Islet precursor cell (in vitro differentiated cells): ENCODE measurements around the gene APP.
"Not testable (repeated sequence)": the region's sequence is repeated elsewhere in the genome, so short reads cannot be mapped to it uniquely, and the experiment has no call there.

Source experiments
- DNase-seq: peaks from one replicate; pipeline ENCODE4 v3.0.0-alpha.2; 2018

Gene APP

GRCh38 chr21:26019236-26019635 lies 151.3 kb downstream of the APP start:
- no peak for DNase-seq

GRCh38 chr21:26013970-26014369 lies 156.6 kb downstream of the APP start:
- DNase-seq: no peak

GRCh38 chr21:26012482-26012881 lies 158.1 kb downstream of the APP start:
- not testable (repeated sequence) for DNase-seq

GRCh38 chr21:26011292-26011940 lies 159.2 kb downstream of the APP start:
- DNase-seq: no peak

- no peak for DNase-seq
Measured at GRCh38 chr21:26007951-26008498, 162.5 kb downstream of the APP start.

GRCh38 chr21:26005464-26005863 lies 165.1 kb downstream of the APP start:
- no peak for DNase-seq

GRCh38 chr21:26003404-26003803 lies 167.2 kb downstream of the APP start:
- DNase-seq: no peak

- DNase-seq: no peak
Measured at GRCh38 chr21:26001356-26001755, 169.2 kb downstream of the APP start.

- no peak for DNase-seq
Measured at GRCh38 chr21:25999921-26000582, 170.5 kb downstream of the APP start.

GRCh38 chr21:25997788-25998611 lies 172.6 kb downstream of the APP start:
- DNase-seq: peak; percentile 79

GRCh38 chr21:25995278-25995677 lies 175.3 kb downstream of the APP start:
- DNase-seq: no peak

- DNase-seq: no peak
Measured at GRCh38 chr21:25994758-25995163, 175.8 kb downstream of the APP start.

- no peak for DNase-seq
Measured at GRCh38 chr21:25988738-25989137, 181.8 kb downstream of the APP start.

- DNase-seq: no peak
Measured at GRCh38 chr21:25987531-25987930, 183.0 kb downstream of the APP start.

GRCh38 chr21:25986928-25987327 lies 183.6 kb downstream of the APP start:
- DNase-seq: no peak

GRCh38 chr21:25985990-25986389 lies 184.6 kb downstream of the APP start:
- DNase-seq: no peak

GRCh38 chr21:25984538-25984937 lies 186.0 kb downstream of the APP start:
- DNase-seq: no peak

GRCh38 chr21:25983745-25984144 lies 186.8 kb downstream of the APP start:
- no peak for DNase-seq

GRCh38 chr21:25980710-25981109 lies 189.9 kb downstream of the APP start:
- DNase-seq: no peak

GRCh38 chr21:25979845-25980616 lies 190.5 kb downstream of the APP start:
- no peak for DNase-seq

GRCh38 chr21:25977068-25977611 lies 193.4 kb downstream of the APP start:
- DNase-seq: no peak

- DNase-seq: no peak
Measured at GRCh38 chr21:25974964-25975363, 195.6 kb downstream of the APP start.
